ENCODE results near the gene CA9. TPM values are rescaled to one million over a fixed set of nuclear protein-coding genes. Genes with fewer than 3 reads are reported as not detected.

The CA9 gene
- total and polyA plus RNA-seq, 2 donors (not counting 3 experiments of a cell fraction or from before 2014, with no cell fraction given), result 0.18 TPM; not detected in 1

GRCh38 chr9:35698231-35698630 is 24.5 kb downstream of the CA9 start:
- H2AFZ ChIP-seq (ENCODE audit: low read depth, low read length), result no peak overlapping the region
- H3K79me2 ChIP-seq (ENCODE audit: control insufficient read depth, insufficient read depth, low read length), result no peaks in the 10 kb centered on the region
- ChIA-PET POLR2A (no interaction called here), CTCF (interaction anchor here (1.2 to 13.5 kb wide), 5 partner anchors 9 to 37 kb away, joined by 7 to 227 read pairs (median 16); partner anchors contain the start of genes ARHGEF39, CCDC107 and RMRP)
- no peaks in the 10 kb centered on the region for H3K9me3 ChIP-seq (replicated peaks; ENCODE audit: control insufficient read depth, insufficient read depth, low read length)
- H3K27me3 ChIP-seq (ENCODE audit: control insufficient read depth in 2 of 2, insufficient read depth in 2 of 2, low read length in 2 of 2), result no peaks in the 10 kb centered on the region
- no peak overlapping the region for H3K4me3 ChIP-seq (replicated peaks in 1 of 3; ENCODE audit: insufficient read depth in 1 of 3, low read depth in 1 of 3, low read length in 3 of 3)
- no peak overlapping the region for H3K9ac ChIP-seq (replicated peaks; ENCODE audit: extremely low read depth, insufficient read depth, low read length)
- no peaks in the 10 kb centered on the region for H4K20me1 ChIP-seq (replicated peaks; ENCODE audit: control insufficient read depth, extremely low read depth, insufficient read depth, low read length)
- peaks cover 46 to 65% of the 10 kb centered on the region in 2 experiments for H3K36me3 ChIP-seq (ENCODE audit: control insufficient read depth in 2 of 2, extremely low read depth in 1 of 2, insufficient read depth in 2 of 2, low read length in 2 of 2)
- no peak overlapping the region for H3K4me2 ChIP-seq (ENCODE audit: insufficient read depth, low read length)
- TF ChIP-seq GATA2 (IDR thresholded peaks at IDR 0.05; ENCODE audit: insufficient read depth, insufficient read length, low read depth, low read length), result no peak
- no peak for TF ChIP-seq CTCF (IDR thresholded peaks at IDR 0.05; ENCODE audit: extremely low read depth in 1 of 2, insufficient read depth in 1 of 2, low read depth in 1 of 2, low read length in 2 of 2)
- no peak for TF ChIP-seq FOS (IDR thresholded peaks at IDR 0.05; ENCODE audit: borderline replicate concordance, insufficient read depth, low read length)
- no peak for TF ChIP-seq MYC (IDR thresholded peaks at IDR 0.05; ENCODE audit: low read depth, low read length)
- TF ChIP-seq POLR2AphosphoS5 (IDR thresholded peaks at IDR 0.05; ENCODE audit: insufficient read depth, low read depth, low read length), result no peak
- no peak for TF ChIP-seq POLR2A (IDR thresholded peaks at IDR 0.05; ENCODE audit: low read depth, low read length)
- no peak for TF ChIP-seq MAX (IDR thresholded peaks at IDR 0.05; ENCODE audit: insufficient read depth, insufficient read length)
- TF ChIP-seq JUN (IDR thresholded peaks at IDR 0.05; ENCODE audit: borderline replicate concordance, insufficient read depth, insufficient read length, low read depth), result no peak
- no peak for TF ChIP-seq EZH2 (IDR thresholded peaks at IDR 0.05; ENCODE audit: borderline replicate concordance, low read depth, low read length, severe bottlenecking)
- DNase-seq (ENCODE audit: low read depth, low spot score) (no peak), FAIRE-seq (no peak)
- no peak overlapping the region for H3K27ac ChIP-seq (ENCODE audit: insufficient read depth, low read depth, low read length)
- BruUV-seq (replicated peaks), result no TSS peak
- H3K4me1 ChIP-seq (ENCODE audit: control insufficient read depth, extremely low read depth, insufficient read depth, low read length), result no peaks in the 10 kb centered on the region
- dilution Hi-C loops (cut with MboI; ENCODE audit: extremely low pct_ligation_motif_present, low sequenced_read_pairs) (no loop called here), intact Hi-C loops (cut with micrococcal nuclease) (no loop called here)
- no peaks in the 10 kb centered on the region for H3K9me1 ChIP-seq (replicated peaks; ENCODE audit: control insufficient read depth, extremely low read depth, insufficient read depth, low read length)
